Measurements from ENCODE around the gene ORC2.
A peak's percentile ranks its signal among the peaks of the same experiment; 100 is the strongest.
"Not testable (repeated sequence)": the region's sequence is repeated elsewhere in the genome, so short reads cannot be mapped to it uniquely, and the experiment has no call there.

ORC2 gene

GRCh38 chr2:200964498-200964897 is 1.0 kb upstream of the ORC2 start:
- Histone ChIP-seq H3K36me3 (ENCODE audit: control insufficient read depth in 4 of 4, insufficient read depth in 4 of 4, low read length in 3 of 4) (peaks cover 0 to 5% (median 4%) of the 10 kb centered on the region in 4 experiments), H3K4me1 (ENCODE audit: control extremely low read depth in 1 of 4, control insufficient read depth in 4 of 4, insufficient read depth in 4 of 4, low read length in 3 of 4) (peaks cover 9 to 30% (median 20%) of the 10 kb centered on the region in 4 experiments), H3K4me3 (ENCODE audit: control insufficient read depth in 1 of 7, extremely low read depth in 1 of 7, insufficient read depth in 4 of 7, low read depth in 2 of 7, low read length in 6 of 7) (peak overlapping the region in 6 of 7 experiments; percentile 80 to 95 (median 90)), H3K9me3 (ENCODE audit: control extremely low read depth in 1 of 5, control insufficient read depth in 4 of 5, insufficient read depth in 2 of 5, low read depth in 1 of 5, low read length in 4 of 5) (no peaks in the 10 kb centered on the region), H3K27me3 (replicated peaks in 2 of 5; ENCODE audit: control insufficient read depth in 4 of 5, insufficient read depth in 5 of 5, low read length in 4 of 5) (no peaks in the 10 kb centered on the region), H3K27ac (ENCODE audit: insufficient read depth in 1 of 2, low read depth in 1 of 2, low read length in 2 of 2, poor library complexity in 1 of 2, severe bottlenecking in 2 of 2) (peak overlapping the region in 1 of 2 experiments; percentile 92)
- 87% methylated on average over 6 of the region's 6 CpGs for WGBS (ENCODE audit: insufficient coverage)
- CTCF ChIA-PET, result interaction anchor here (0.8 to 6.8 kb wide), 13 partner anchors 11 to 268 kb away, joined by 3 to 50 read pairs (median 7); partner anchors contain the start of genes CASP10, HYCC2 and NDUFB3
- peak in 1 of 3 donors; percentile 6 for DNase-seq
- POLR2A ChIA-PET, result no interaction called here

GRCh38 chr2:200963918-200964252 is 425 bp upstream of the ORC2 start:
- Histone ChIP-seq H3K4me1 (ENCODE audit: control extremely low read depth in 1 of 4, control insufficient read depth in 4 of 4, insufficient read depth in 4 of 4, low read length in 3 of 4) (peaks cover 9 to 30% (median 20%) of the 10 kb centered on the region in 4 experiments), H3K36me3 (ENCODE audit: control insufficient read depth in 4 of 4, insufficient read depth in 4 of 4, low read length in 3 of 4) (peaks cover 2 to 12% (median 4%) of the 10 kb centered on the region in 4 experiments), H3K4me3 (ENCODE audit: control insufficient read depth in 1 of 7, extremely low read depth in 1 of 7, insufficient read depth in 4 of 7, low read depth in 2 of 7, low read length in 6 of 7) (peak overlapping the region; percentile 80 to 97 (median 91)), H3K27ac (ENCODE audit: insufficient read depth in 1 of 2, low read depth in 1 of 2, low read length in 2 of 2, poor library complexity in 1 of 2, severe bottlenecking in 2 of 2) (peak overlapping the region; percentile 84 to 92)
- POLR2A ChIA-PET, result interaction anchor here (1.0 to 1.5 kb wide), 3 partner anchors 8 to 105 kb away, joined by 4 to 5 read pairs (median 4); no protein-coding TSS in a partner anchor
- not testable (repeated sequence) for H3K27me3 ChIP-seq (replicated peaks in 2 of 5; ENCODE audit: control insufficient read depth in 4 of 5, insufficient read depth in 5 of 5, low read length in 4 of 5); DNase-seq; H3K9me3 ChIP-seq (ENCODE audit: control extremely low read depth in 1 of 5, control insufficient read depth in 4 of 5, insufficient read depth in 2 of 5, low read depth in 1 of 5, low read length in 4 of 5)
- CTCF ChIA-PET, result interaction anchor here (0.9 to 6.8 kb wide), 24 partner anchors 8 to 269 kb away, joined by 3 to 50 read pairs (median 6); partner anchors contain the start of genes CASP10, CFLAR, HYCC2 and NDUFB3
- 0% methylated on average over 16 of the region's 21 CpGs for WGBS (ENCODE audit: insufficient coverage)

GRCh38 chr2:200962811-200963123 is 693 bp downstream of the ORC2 start:
- Histone ChIP-seq H3K27me3 (replicated peaks in 2 of 5; ENCODE audit: control insufficient read depth in 4 of 5, insufficient read depth in 5 of 5, low read length in 4 of 5) (no peaks in the 10 kb centered on the region), H3K36me3 (ENCODE audit: control insufficient read depth in 4 of 4, insufficient read depth in 4 of 4, low read length in 3 of 4) (peaks cover 2 to 17% (median 7%) of the 10 kb centered on the region in 4 experiments), H3K4me1 (ENCODE audit: control extremely low read depth in 1 of 4, control insufficient read depth in 4 of 4, insufficient read depth in 4 of 4, low read length in 3 of 4) (peaks cover 9 to 30% (median 20%) of the 10 kb centered on the region in 4 experiments), H3K27ac (ENCODE audit: insufficient read depth in 1 of 2, low read depth in 1 of 2, low read length in 2 of 2, poor library complexity in 1 of 2, severe bottlenecking in 2 of 2) (peak overlapping the region; percentile 84 to 92), H3K9me3 (ENCODE audit: control extremely low read depth in 1 of 5, control insufficient read depth in 4 of 5, insufficient read depth in 2 of 5, low read depth in 1 of 5, low read length in 4 of 5) (no peaks in the 10 kb centered on the region), H3K4me3 (ENCODE audit: control insufficient read depth in 1 of 7, extremely low read depth in 1 of 7, insufficient read depth in 4 of 7, low read depth in 2 of 7, low read length in 6 of 7) (peak overlapping the region; percentile 80 to 97 (median 91))
- 0% methylated on average over 3 of the region's 7 CpGs for WGBS (ENCODE audit: insufficient coverage)
- ChIA-PET CTCF (interaction anchor here (0.8 to 6.8 kb wide), 27 partner anchors 9 to 270 kb away, joined by 3 to 50 read pairs (median 6); partner anchors contain the start of genes CASP10, HYCC2 and NDUFB3), POLR2A (interaction anchor here (0.6 to 1.5 kb wide), 4 partner anchors 9 to 427 kb away, joined by 3 to 4 read pairs (median 4); no protein-coding TSS in a partner anchor)
- DNase-seq, result no peak

- DNase-seq, result no peak
- WGBS (ENCODE audit: insufficient coverage), result 90% methylated on average over 2 of the region's 2 CpGs
- peaks cover 0 to 27% (median 13%) of the 10 kb centered on the region in 4 experiments for H3K36me3 ChIP-seq (ENCODE audit: control insufficient read depth in 4 of 4, insufficient read depth in 4 of 4, low read length in 3 of 4)
- H3K4me3 ChIP-seq (ENCODE audit: control insufficient read depth in 1 of 7, extremely low read depth in 1 of 7, insufficient read depth in 4 of 7, low read depth in 2 of 7, low read length in 6 of 7), result peak overlapping the region in 4 of 7 experiments; percentile 7 to 89 (median 80)
- ChIA-PET POLR2A (no interaction called here), CTCF (interaction anchor here (1.5 to 3.9 kb wide), 4 partner anchors 95 to 271 kb away, joined by 5 to 16 read pairs (median 10); partner anchors contain the start of gene HYCC2)
- no peak overlapping the region for H3K27ac ChIP-seq (ENCODE audit: insufficient read depth in 1 of 2, low read depth in 1 of 2, low read length in 2 of 2, poor library complexity in 1 of 2, severe bottlenecking in 2 of 2)
- H3K27me3 ChIP-seq (replicated peaks in 2 of 5; ENCODE audit: control insufficient read depth in 4 of 5, insufficient read depth in 5 of 5, low read length in 4 of 5), result no peaks in the 10 kb centered on the region
- no peaks in the 10 kb centered on the region for H3K9me3 ChIP-seq (ENCODE audit: control extremely low read depth in 1 of 5, control insufficient read depth in 4 of 5, insufficient read depth in 2 of 5, low read depth in 1 of 5, low read length in 4 of 5)
- H3K4me1 ChIP-seq (ENCODE audit: control extremely low read depth in 1 of 4, control insufficient read depth in 4 of 4, insufficient read depth in 4 of 4, low read length in 3 of 4), result peaks cover 9 to 30% (median 20%) of the 10 kb centered on the region in 4 experiments
These were observed 1.8 kb downstream of the ORC2 start for GRCh38 chr2:200961674-200962073.

- WGBS (ENCODE audit: insufficient coverage), result no CpG with 5 or more reads among the region's 3 CpGs
- ChIA-PET POLR2A (no interaction called here), CTCF (interaction anchor here (0.9 to 1.4 kb wide), 4 partner anchors 10 to 208 kb away, joined by 3 to 8 read pairs (median 6); partner anchors contain the start of gene ORC2)
- DNase-seq, result no peak
- no peaks in the 10 kb centered on the region for H3K27me3 ChIP-seq (replicated peaks in 2 of 5; ENCODE audit: control insufficient read depth in 4 of 5, insufficient read depth in 5 of 5, low read length in 4 of 5)
- no peak overlapping the region for H3K4me3 ChIP-seq (ENCODE audit: control insufficient read depth in 1 of 7, extremely low read depth in 1 of 7, insufficient read depth in 4 of 7, low read depth in 2 of 7, low read length in 6 of 7)
- H3K4me1 ChIP-seq (ENCODE audit: control extremely low read depth in 1 of 4, control insufficient read depth in 4 of 4, insufficient read depth in 4 of 4, low read length in 3 of 4), result no peaks in the 10 kb centered on the region
- H3K27ac ChIP-seq (ENCODE audit: insufficient read depth in 1 of 2, low read depth in 1 of 2, low read length in 2 of 2, poor library complexity in 1 of 2, severe bottlenecking in 2 of 2), result no peak overlapping the region
- no peaks in the 10 kb centered on the region for H3K9me3 ChIP-seq (ENCODE audit: control extremely low read depth in 1 of 5, control insufficient read depth in 4 of 5, insufficient read depth in 2 of 5, low read depth in 1 of 5, low read length in 4 of 5)
- H3K36me3 ChIP-seq (ENCODE audit: control insufficient read depth in 4 of 4, insufficient read depth in 4 of 4, low read length in 3 of 4), result peaks cover 3 to 66% (median 28%) of the 10 kb centered on the region in 4 experiments
These were observed 13.1 kb downstream of the ORC2 start for GRCh38 chr2:200950378-200950777.

GRCh38 chr2:200945395-200945729 is 18.1 kb downstream of the ORC2 start:
- WGBS (ENCODE audit: insufficient coverage), result 100% methylated on average over 2 of the region's 4 CpGs
- no peak overlapping the region for H3K27ac ChIP-seq (ENCODE audit: insufficient read depth in 1 of 2, low read depth in 1 of 2, low read length in 2 of 2, poor library complexity in 1 of 2, severe bottlenecking in 2 of 2)
- no peaks in the 10 kb centered on the region for H3K27me3 ChIP-seq (replicated peaks in 2 of 5; ENCODE audit: control insufficient read depth in 4 of 5, insufficient read depth in 5 of 5, low read length in 4 of 5)
- ChIA-PET POLR2A (no interaction called here), CTCF (interaction anchor here (1.3 to 1.6 kb wide), 3 partner anchors 8 to 65 kb away, joined by 3 to 4 read pairs (median 4); no protein-coding TSS in a partner anchor)
- no peak overlapping the region for H3K4me3 ChIP-seq (ENCODE audit: control insufficient read depth in 1 of 7, extremely low read depth in 1 of 7, insufficient read depth in 4 of 7, low read depth in 2 of 7, low read length in 6 of 7)
- DNase-seq, result no peak
- no peaks in the 10 kb centered on the region for H3K9me3 ChIP-seq (ENCODE audit: control extremely low read depth in 1 of 5, control insufficient read depth in 4 of 5, insufficient read depth in 2 of 5, low read depth in 1 of 5, low read length in 4 of 5)
- H3K4me1 ChIP-seq (ENCODE audit: control extremely low read depth in 1 of 4, control insufficient read depth in 4 of 4, insufficient read depth in 4 of 4, low read length in 3 of 4), result no peaks in the 10 kb centered on the region
- H3K36me3 ChIP-seq (ENCODE audit: control insufficient read depth in 4 of 4, insufficient read depth in 4 of 4, low read length in 3 of 4), result peaks cover 4 to 68% (median 39%) of the 10 kb centered on the region in 4 experiments
